HG03060 (cell line): ENCODE data around the gene SGPP1.
"Not testable (repeated sequence)": the region's sequence is repeated elsewhere in the genome, so short reads cannot be mapped to it uniquely, and the experiment has no call there.

ENCODE experiments used
- ATAC-seq: cut with Tn5 transposase; IDR thresholded peaks from one replicate; pipeline ENCODE4 v1.9.1; 2021; ENCODE audit warnings: low read depth, moderate number of reproducible peaks; ENCODE audit not compliant: unreplicated experiment

The SGPP1 gene

DNA sequence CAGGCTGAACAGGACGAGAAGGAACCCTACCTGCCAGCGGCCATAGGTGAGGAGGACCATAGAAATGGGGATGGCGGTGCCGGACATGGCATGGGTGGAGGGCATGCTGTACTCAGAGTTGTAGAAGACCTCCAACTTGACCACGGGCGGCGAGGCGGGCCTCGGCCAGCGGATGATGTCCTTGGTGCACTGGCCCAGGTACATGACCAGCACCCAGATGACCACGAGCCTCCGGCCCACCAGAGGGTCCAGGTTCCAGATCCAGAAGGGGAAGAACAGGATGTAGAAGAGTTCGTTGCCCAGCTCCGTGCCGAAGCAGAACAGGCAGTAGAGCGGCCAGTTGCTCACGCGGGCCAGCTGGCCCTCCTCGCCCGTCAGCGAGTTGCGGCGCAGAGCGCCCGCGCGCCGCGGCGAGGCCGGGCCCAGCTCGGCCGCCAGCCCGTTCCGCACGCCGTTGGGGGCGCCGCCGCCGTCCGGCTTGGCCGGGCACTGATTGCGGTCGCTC lies 582 bp downstream of the SGPP1 start:
- no peak for ATAC-seq

DNA sequence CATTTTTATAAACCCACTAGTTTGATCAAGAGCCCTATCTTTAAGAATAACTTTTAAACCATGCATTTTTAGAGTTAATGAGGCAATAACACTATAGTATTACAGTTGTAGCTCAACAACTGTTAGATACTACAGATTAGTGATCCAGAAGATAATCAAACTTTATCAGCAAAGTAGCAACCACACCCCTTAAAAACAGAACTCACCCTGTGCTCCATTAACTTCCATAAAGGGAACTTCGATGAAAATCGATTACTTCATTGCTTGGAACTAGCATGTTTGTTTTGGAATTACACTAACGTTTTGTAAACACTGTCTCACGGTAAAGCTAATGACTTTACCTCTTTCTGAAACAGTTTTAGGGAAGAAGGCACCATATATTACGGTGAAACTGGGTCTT lies 1.4 kb downstream of the SGPP1 start:
- no peak for ATAC-seq

DNA sequence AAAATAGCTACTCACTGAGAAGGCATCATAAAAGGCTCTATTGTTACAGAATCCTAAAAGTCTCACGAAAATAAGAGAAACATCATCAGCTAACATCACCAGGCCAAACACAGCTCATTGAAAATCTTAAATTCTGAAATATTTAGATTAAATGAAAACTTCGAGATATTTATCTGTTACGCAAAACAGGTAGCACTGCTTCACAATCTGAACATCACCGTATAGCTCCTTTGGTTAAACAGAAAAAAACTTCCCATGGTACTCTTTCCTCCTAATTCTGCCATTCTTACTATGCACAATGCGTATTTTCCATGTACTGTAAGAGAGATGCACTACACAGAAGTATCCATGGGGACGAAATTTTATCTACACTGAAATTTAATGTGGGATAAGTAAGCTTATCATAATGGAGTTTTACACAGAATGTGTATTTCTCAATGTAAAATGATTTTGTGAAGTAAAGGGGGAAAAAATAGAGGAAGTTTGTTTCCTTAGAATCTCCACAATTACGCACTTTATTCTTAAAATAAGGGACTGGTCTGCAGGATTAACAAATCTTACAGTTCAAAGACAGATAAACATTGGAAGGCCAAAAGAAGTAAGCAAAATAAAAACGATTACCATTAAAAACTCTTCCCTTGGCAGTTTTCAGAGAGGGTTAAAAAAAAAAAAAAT lies 1.9 kb downstream of the SGPP1 start:
- no peak for ATAC-seq

DNA sequence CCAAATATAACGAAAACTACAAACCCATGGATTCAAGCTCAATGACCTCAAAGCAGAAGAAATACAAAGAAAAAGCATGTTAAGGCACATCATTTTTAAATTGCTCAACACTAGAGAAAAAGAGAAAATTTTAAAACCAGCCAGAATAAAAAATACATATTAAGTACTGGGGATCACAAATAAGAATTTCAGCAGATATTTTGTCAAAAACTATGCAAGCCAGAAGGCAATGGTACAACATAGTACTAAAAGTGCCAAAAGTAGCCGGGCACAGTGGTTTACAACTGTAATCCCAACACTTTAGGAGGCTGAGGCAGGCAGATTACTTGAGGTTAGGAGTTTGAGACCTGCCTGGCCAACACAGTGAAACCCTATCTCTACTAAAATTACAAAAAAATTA lies 10.2 kb downstream of the SGPP1 start:
- ATAC-seq = no peak

DNA sequence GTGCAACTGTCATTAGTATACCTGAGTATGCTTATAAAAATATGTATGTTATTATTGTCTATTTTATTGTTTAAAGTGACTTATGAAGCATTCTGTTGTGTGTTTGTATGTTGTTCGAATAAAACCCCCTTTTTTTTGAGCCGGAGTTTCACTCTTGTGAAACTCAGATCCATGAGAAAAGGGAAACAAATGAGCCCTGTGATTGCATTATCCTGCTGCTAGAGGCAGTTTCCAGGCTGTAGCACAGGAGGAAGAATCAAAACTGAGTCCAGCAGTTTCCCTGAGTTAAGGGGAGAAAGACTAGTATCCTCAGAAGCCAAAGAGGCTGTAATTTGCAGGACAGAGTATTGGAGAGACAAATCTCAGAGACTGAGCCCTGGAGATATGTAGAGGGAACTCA lies 12.5 kb downstream of the SGPP1 start:
- no peak for ATAC-seq

DNA sequence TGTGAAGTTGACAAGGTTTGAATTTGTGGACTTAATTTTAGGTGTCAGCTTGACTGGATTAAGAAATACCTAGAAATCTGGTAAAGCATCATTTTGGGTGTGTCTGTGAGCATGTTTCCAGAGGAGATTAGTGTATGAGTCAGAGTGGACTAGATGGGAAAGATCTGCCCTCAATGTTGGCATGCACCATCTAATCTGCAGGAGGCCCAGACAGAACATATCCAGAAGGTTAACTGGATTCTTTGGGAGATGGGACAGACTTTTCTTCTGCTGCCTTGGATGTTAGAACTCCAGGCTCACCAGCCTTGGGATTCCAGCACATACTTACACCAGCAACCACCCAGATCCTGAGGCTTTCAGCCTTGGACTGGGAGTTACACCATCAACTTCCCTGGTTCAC lies 14.1 kb downstream of the SGPP1 start:
- no peak for ATAC-seq

DNA sequence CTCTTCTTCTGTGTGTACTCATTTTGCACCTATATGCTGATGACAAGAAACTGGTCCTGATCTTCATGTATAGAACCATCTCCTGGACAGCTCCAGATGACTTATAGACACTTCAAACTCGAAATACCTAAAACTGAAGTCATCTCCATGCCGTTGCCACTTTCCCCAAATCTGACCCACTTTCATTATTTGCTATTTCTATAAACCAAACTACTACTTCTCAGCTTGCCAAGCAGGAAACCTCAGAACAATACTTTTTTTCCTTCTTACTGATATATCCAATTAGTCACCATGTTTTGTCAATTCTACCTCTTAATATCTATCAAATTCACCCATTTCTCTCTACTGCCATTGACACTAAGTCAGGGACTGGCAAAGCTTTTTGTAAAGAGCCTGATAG lies 14.8 kb downstream of the SGPP1 start:
- ATAC-seq = no peak

DNA sequence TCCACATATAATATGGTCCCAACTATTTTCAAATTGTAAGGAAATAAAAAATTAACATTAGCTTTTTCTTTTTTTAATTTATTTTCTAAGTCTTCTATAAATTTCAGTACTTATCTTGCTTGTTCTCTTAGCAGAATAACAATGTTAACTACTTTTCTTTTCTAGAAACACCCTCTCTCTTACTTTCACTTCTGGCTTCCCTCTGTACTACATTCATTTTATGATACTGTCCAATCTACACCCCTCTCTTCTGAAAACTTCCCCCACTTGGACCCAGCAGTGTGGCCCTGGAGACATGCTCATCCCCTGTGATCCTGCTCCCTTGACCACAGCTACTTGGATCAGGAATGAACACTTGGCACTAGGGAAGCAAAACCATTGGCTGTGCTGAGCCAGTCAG lies 15.7 kb downstream of the SGPP1 start:
- ATAC-seq = no peak

DNA sequence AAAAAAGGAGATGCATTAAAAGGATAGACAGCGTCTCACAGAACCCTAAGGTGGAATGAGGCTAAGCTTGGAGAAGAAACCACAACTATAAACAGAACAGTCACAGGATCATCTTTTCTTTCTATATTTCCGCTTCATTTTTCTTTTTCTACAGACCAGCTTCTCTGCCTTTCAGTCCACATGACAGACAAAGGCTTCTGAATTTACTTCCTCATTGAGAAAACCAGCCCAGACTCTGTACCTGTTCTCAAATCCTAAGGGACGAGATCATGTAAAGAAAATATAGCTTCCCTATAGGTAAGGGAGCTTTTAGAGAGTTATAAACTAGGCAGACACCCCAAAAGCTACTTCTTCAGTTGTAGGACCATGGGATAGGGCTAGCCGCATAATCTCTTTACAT lies 17.4 kb downstream of the SGPP1 start:
- ATAC-seq = no peak

DNA sequence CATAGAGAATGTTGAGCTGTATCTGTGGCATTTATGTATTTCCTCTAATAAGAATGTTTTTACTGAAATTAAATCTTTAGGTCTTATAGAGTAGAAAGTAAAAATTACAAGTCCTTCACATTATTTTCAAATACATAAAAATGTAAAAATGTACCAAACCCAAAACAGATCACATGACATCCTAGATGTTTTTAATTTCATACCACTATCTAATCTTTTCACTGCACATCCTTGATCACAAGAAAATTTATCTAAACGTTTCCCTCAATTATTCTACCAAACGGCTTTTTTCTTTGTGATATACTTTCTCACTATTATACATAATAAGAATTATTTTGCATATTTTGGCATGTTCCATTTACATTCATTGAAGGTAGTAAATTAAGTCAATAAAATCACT lies 18.3 kb downstream of the SGPP1 start:
- no peak for ATAC-seq

DNA sequence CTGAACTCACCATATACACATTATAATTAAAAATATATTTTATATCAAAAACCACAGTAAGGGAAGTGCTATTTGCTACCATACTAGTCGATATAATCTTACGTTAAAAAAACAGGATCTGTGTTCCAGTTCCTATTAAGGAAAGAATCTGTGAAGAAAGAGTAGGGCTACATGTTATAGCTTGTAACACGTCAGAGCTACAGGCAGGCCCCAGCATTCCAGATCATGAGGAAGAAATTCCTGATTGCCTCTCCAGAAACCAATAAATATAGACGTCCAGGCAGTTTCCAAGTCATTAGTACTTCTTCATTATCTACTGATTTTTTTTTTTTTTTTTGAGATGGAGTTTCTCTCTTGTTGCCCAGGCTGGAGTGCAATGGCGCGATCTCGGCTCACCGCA lies 20.6 kb downstream of the SGPP1 start:
- no peak for ATAC-seq

DNA sequence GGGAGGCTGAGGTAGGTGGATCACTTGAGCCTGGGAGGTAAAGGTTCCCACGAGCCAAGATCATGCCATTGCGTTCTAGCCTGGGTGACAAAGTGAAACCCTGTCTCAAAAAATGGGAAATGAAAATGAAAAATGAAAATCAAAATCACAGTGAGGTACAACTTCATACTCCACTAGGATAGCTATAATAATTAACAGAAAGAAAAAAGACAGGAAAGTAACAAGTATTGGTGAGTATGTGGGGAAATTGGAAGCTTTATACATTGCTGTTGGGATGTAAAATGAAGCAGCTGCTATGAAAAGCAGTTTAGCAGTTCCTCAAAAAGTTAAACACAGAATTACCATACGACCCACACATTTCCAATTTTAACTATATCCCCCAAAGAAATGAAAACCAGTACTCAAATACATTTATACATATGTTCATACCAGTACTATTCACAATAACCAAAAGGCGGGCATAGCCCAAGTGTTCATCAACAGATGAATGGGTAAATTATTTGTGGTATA lies 22.2 kb downstream of the SGPP1 start:
- ATAC-seq = no peak

DNA sequence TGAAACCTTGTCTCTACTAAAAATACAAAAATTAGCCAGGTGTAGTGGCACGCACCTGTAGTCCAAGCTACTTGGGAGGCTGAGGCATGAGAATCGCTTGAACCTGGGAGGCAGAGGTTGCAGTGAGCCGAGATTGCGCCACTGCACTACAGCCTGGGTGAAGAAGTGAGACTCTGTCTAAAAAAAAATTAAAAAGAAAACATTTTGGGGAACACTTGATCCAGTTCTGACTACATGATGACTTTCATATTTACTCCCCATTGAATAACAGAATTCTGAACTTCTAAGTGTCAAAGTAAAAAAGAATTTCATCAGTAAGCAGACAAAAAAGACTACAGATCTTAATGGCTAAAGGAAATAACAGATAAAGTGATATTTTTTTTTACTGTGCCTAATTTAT lies 25.3 kb downstream of the SGPP1 start:
- not testable (repeated sequence) for ATAC-seq

DNA sequence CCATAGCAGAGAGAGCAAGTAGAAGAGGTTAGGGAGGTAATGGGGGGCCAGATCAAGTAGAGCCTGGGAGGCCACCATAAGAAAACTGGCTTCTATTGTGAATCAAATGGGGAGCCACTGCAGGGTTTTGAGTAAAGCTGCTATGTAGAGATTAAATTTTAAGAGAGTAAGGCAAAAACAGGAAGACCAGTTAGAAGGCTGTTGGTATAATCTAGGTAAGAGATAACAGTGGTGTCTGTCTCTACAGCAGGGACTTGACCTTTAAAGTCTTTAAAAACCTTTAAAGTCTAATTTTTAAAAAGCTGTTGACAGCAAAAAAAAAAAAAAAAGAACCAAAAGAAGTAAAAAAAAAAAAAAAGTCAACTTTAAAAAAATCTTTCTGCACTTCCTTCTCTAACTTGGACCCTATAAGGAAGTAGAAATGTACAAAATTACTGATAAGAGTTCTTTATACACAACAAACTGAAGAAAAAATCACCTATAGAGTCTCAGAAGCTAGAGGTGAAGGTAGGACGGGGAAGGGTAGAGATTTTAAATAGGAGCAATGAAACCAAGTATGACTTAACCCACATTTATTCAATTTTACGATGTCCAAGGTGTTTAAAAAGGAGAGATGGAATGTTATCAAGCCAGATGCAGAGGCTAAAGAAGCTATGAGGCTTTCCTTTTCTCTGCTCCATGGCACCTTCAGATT lies 26.1 kb downstream of the SGPP1 start:
- no peak for ATAC-seq

DNA sequence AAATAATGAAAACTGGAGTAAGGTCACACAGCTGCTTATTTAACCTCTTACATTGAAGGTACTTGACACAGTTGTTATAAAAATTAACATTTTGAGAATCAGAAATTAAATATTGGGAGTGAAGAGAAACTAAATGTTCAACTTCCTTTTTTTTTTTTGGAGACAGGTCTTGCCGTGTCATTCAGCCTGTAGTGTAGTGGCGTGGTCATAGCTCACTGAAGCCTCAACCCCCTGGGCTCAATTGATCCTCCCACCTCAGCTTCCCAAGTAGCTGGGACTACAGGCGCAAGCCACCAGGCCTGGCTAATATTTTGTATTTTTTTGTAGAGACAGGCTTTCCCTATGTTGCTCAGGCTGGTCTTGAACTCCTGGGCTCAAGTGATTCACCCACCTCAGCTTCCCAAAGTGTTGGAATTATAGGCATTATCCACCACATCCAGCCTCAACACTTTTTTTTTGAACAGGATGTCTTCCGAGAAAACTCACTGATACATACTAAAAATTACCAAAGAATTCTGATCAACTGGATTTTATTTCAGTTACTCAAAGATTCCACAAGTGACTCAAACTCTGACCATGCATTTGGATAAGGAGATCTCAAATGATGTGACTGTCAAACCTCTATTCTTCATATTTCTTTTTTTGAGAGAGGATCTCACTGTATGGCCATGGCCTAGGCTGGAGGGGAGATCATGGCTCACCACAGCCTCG lies 35.4 kb downstream of the SGPP1 start:
- ATAC-seq = no peak

DNA sequence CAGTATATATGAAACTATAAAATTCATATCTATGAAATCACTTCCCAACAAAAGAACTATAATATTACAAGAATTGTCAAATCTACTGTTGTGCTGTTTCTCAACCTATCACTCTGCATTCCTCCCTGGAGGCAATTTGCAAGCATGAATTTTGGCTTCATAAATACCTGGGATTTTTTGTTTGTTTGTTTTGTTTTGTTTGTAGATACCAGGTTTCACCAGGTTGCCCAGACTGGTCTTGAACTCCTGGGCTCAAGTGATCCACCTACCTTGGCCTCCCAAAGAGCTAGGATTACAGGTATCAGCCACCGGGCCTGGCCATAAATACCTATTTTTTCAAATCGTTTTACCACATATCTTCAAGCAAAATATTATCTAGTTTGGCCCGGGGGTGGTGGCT lies 38.7 kb downstream of the SGPP1 start:
- ATAC-seq = no peak

DNA sequence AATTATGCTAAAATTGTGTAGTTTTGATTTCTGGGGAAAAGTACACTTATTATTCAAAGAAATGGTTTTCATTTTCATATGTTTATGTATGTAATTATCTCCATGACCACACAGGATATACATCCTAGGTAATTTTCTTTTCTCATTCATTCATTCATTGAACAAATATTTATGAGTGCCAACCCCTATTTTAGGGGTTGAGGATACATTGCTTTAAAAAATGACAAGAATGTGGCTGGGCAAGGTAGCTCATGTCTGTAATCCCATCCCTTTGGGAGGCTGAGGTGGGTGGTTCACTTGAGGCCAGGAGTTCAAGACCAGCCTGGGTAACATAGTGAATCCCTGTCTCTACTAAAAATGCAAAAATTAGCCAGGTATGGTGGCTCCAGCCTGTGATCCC lies 40.9 kb downstream of the SGPP1 start:
- no peak for ATAC-seq

DNA sequence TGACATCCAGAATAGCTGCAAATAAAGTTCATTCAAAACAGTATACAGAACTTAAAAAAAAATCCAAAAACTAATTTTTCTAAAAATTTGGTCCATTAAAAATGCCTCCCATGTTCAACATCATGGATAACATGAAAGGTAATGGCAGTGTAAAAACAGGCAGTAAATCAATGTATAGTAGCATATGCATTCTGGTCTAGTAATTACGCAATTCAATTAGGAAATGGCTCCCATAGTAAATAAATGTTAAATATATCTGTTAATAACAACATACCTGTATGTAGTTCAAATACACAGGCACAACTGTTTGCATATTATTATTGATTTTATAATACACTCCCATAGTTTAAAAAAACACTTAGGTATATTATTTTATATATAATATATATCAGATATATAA lies 42.5 kb downstream of the SGPP1 start:
- no peak for ATAC-seq

DNA sequence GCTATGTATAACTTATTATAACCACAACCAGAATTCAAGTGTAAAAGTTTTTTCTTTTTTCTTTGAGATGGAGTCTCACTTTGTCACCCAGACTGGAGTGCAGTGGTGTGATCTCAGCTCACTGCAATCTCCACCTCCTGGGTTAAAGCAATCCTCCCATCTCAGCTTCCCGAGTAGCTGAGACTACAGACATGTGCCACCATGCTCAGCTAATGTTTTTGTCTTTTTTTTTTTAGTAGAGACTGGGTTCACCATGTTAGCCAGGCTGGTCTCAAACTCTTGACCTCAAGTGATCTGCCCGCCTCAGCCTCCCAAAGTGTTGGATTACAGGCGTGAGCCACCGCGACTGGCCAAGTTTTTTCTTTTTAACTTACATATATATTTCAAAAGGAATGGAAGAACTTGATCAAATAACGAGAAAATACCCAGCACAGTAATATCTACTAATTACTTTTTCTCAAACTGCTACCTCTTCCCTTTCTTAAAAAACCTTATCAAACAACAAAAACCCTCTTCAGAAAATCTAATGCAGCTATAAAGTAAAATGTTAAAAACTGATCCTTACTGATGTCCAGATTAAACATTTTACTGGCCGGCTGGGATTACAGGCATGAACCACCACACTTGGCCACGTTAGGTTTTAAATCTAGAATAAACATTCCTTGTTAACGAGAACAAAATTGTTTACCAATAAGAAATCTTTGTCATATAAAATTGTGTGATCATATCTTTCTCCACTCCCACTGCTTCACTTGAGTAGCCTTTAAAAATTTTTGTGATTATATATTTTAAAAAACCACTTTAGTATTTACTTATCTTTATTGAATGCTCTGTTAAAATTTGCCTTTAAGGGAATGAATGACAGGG lies 44.9 kb downstream of the SGPP1 start:
- no peak for ATAC-seq

DNA sequence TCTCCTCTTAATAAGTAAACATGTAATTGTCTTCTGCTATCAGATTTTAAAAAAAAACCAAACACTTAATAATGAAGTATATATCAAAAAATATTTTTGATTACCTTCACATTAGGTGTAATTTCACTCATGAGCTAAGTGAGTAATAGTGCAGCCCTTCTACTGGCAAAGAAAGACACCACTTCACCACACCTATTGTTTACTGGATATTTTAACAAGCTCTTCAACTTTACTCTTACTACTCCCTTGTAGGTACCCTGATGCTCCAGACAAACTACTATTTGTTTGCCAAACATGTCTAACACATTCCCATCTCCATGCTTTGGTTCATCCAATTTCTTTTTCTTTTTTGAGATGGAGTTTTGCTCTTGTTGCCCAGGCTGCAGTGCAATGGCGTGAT lies 49.3 kb downstream of the SGPP1 start:
- ATAC-seq = no peak
